Measurements from ENCODE around the gene RBX1.

The RBX1 gene

GRCh38 chr22:41021061-41021612, 70.0 kb downstream of the RBX1 start:
- DNase-seq (no peak), ATAC-seq (replicated peaks) (no peak)
- H3K27ac Mint-ChIP-seq = peak overlapping the region; percentile 81 to 90
- peak overlapping the region; percentile 87 to 89 for H3K4me3 Mint-ChIP-seq
- H3K4me1 Mint-ChIP-seq (ENCODE audit: low read depth in 2 of 2) = peaks cover 9 to 16% of the 10 kb centered on the region in 2 donors
- H3K36me3 Mint-ChIP-seq (ENCODE audit: insufficient read depth) = no peaks in the 10 kb centered on the region
- H3K27me3 Mint-ChIP-seq = no peaks in the 10 kb centered on the region
- H3K9me3 Mint-ChIP-seq = no peaks in the 10 kb centered on the region

- Mint-ChIP-seq H3K4me3 (peak overlapping the region; percentile 87 to 89), H3K9me3 (no peaks in the 10 kb centered on the region), H3K27ac (peak overlapping the region; percentile 81 to 90), H3K27me3 (no peaks in the 10 kb centered on the region), H3K36me3 (ENCODE audit: insufficient read depth) (peaks cover under 1% of the 10 kb centered on the region), H3K4me1 (ENCODE audit: low read depth in 2 of 2) (peaks cover 9 to 16% of the 10 kb centered on the region in 2 donors)
- DNase-seq (peak; percentile 22 to 38 (median 31)), ATAC-seq (replicated peaks) (peak; percentile 66)
These were observed 70.7 kb downstream of the RBX1 start for GRCh38 chr22:41021613-41022454.

- Mint-ChIP-seq H3K36me3 (ENCODE audit: insufficient read depth) (peaks cover 3% of the 10 kb centered on the region), H3K27ac (peak overlapping the region; percentile 80 to 90), H3K27me3 (no peaks in the 10 kb centered on the region), H3K4me1 (ENCODE audit: low read depth in 2 of 2) (peaks cover 9 to 16% of the 10 kb centered on the region in 2 donors), H3K9me3 (no peaks in the 10 kb centered on the region), H3K4me3 (peak overlapping the region; percentile 87 to 89)
- DNase-seq (peak; percentile 63 to 73 (median 69)), ATAC-seq (replicated peaks) (peak; percentile 83)
These were observed 71.5 kb downstream of the RBX1 start for GRCh38 chr22:41022470-41023298.

All from effector memory CD8-positive, alpha-beta T cell (primary cell).